ENCODE measurements around the gene THAP2. TPM values are rescaled to one million over a fixed set of nuclear protein-coding genes. Genes with fewer than 3 reads are reported as not detected.
"Not testable (repeated sequence)": the region's sequence is repeated elsewhere in the genome, so short reads cannot be mapped to it uniquely, and the experiment has no call there.

Gene THAP2
- total RNA-seq, 2 experiments from 2014 or later, result 6.9 to 8.1 TPM

GRCh38 chr12:71693126-71693525 is 29.0 kb downstream of the THAP2 start:
- CTCF ChIA-PET, result no interaction called here
- no peaks in the 10 kb centered on the region for H3K27me3 Mint-ChIP-seq
- ATAC-seq, result no peak
- H3K27ac Mint-ChIP-seq, result no peak overlapping the region
- H3K9me3 Mint-ChIP-seq (ENCODE audit: low read depth), result no peaks in the 10 kb centered on the region
- peaks cover 15% of the 10 kb centered on the region for H3K36me3 Mint-ChIP-seq
- H3K4me1 Mint-ChIP-seq, result peaks cover 15% of the 10 kb centered on the region
- H3K4me3 Mint-ChIP-seq, result no peak overlapping the region
- no peak for DNase-seq

- DNase-seq; H3K27me3 Mint-ChIP-seq; H3K4me3 Mint-ChIP-seq; H3K9me3 Mint-ChIP-seq (ENCODE audit: low read depth); CTCF ChIA-PET; H3K4me1 Mint-ChIP-seq; ATAC-seq; H3K27ac Mint-ChIP-seq: not testable (repeated sequence)
- H3K36me3 Mint-ChIP-seq, result peaks cover 19% of the 10 kb centered on the region
Measured at GRCh38 chr12:71693651-71694050, 29.6 kb downstream of the THAP2 start.

GRCh38 chr12:71694099-71694820 is 30.2 kb downstream of the THAP2 start:
- Mint-ChIP-seq H3K4me3 (no peak overlapping the region), H3K36me3 (peaks cover 25% of the 10 kb centered on the region), H3K4me1 (peaks cover 7% of the 10 kb centered on the region), H3K27me3 (no peaks in the 10 kb centered on the region), H3K27ac (no peak overlapping the region), H3K9me3 (ENCODE audit: low read depth) (no peaks in the 10 kb centered on the region)
- ATAC-seq (no peak), DNase-seq (no peak)
- CTCF ChIA-PET, result interaction anchor here (1.1 kb wide), 1 partner anchor 53 kb away, joined by 3 read pairs; no protein-coding TSS in a partner anchor

GRCh38 chr12:71695782-71696181 is 31.7 kb downstream of the THAP2 start:
- CTCF ChIA-PET, result interaction anchor here (1.1 to 1.8 kb wide), 2 partner anchors 9 to 51 kb away, joined by 3 to 7 read pairs; partner anchors contain the start of gene TMEM19
- H3K36me3 Mint-ChIP-seq, result peaks cover 35% of the 10 kb centered on the region
- H3K9me3 Mint-ChIP-seq (ENCODE audit: low read depth), result no peaks in the 10 kb centered on the region
- ATAC-seq (no peak), DNase-seq (no peak)
- H3K4me1 Mint-ChIP-seq, result peaks cover 2% of the 10 kb centered on the region
- no peak overlapping the region for H3K4me3 Mint-ChIP-seq
- no peaks in the 10 kb centered on the region for H3K27me3 Mint-ChIP-seq
- H3K27ac Mint-ChIP-seq, result no peak overlapping the region

GRCh38 chr12:71702181-71702580 is 38.1 kb downstream of the THAP2 start:
- H3K9me3 Mint-ChIP-seq (ENCODE audit: low read depth); ATAC-seq; H3K4me3 Mint-ChIP-seq; CTCF ChIA-PET; DNase-seq; H3K27me3 Mint-ChIP-seq; H3K4me1 Mint-ChIP-seq; H3K27ac Mint-ChIP-seq: not testable (repeated sequence)
- H3K36me3 Mint-ChIP-seq, result peaks cover 34% of the 10 kb centered on the region

GRCh38 chr12:71702590-71702989 is 38.5 kb downstream of the THAP2 start:
- no peak overlapping the region for H3K27ac Mint-ChIP-seq
- H3K27me3 Mint-ChIP-seq, result no peaks in the 10 kb centered on the region
- DNase-seq (no peak), ATAC-seq (no peak)
- H3K36me3 Mint-ChIP-seq, result peaks cover 36% of the 10 kb centered on the region
- CTCF ChIA-PET, result interaction anchor here (1.9 to 2.1 kb wide), 2 partner anchors 16 to 66 kb away, joined by 8 to 11 read pairs; partner anchors contain the start of gene TMEM19
- no peaks in the 10 kb centered on the region for H3K4me1 Mint-ChIP-seq
- no peaks in the 10 kb centered on the region for H3K9me3 Mint-ChIP-seq (ENCODE audit: low read depth)
- H3K4me3 Mint-ChIP-seq, result no peak overlapping the region

- CTCF ChIA-PET, result interaction anchor here (1.9 to 2.1 kb wide), 2 partner anchors 16 to 67 kb away, joined by 8 to 11 read pairs; partner anchors contain the start of gene TMEM19
- Mint-ChIP-seq H3K27ac (no peak overlapping the region), H3K4me1 (peaks cover 4% of the 10 kb centered on the region), H3K27me3 (no peaks in the 10 kb centered on the region), H3K36me3 (peaks cover 35% of the 10 kb centered on the region), H3K4me3 (no peak overlapping the region), H3K9me3 (ENCODE audit: low read depth) (no peaks in the 10 kb centered on the region)
- no peak for DNase-seq
- ATAC-seq, result no peak
Measured at GRCh38 chr12:71703206-71703605, 39.1 kb downstream of the THAP2 start.

- CTCF ChIA-PET, result no interaction called here
- DNase-seq (no peak), ATAC-seq (no peak)
- Mint-ChIP-seq H3K9me3 (ENCODE audit: low read depth) (no peaks in the 10 kb centered on the region), H3K4me1 (peaks cover 5% of the 10 kb centered on the region), H3K27ac (no peak overlapping the region), H3K4me3 (no peak overlapping the region), H3K36me3 (peaks cover 25% of the 10 kb centered on the region), H3K27me3 (no peaks in the 10 kb centered on the region)
Measured at GRCh38 chr12:71704920-71705319, 40.8 kb downstream of the THAP2 start.

GRCh38 chr12:71708658-71709057 is 44.6 kb downstream of the THAP2 start:
- Mint-ChIP-seq H3K4me3 (no peak overlapping the region), H3K4me1 (peaks cover 5% of the 10 kb centered on the region), H3K36me3 (peaks cover 17% of the 10 kb centered on the region), H3K27ac (no peak overlapping the region), H3K27me3 (peaks cover 12% of the 10 kb centered on the region), H3K9me3 (ENCODE audit: low read depth) (peaks cover 8% of the 10 kb centered on the region)
- CTCF ChIA-PET, result no interaction called here
- no peak for DNase-seq
- no peak for ATAC-seq

- Mint-ChIP-seq H3K4me1 (peaks cover 5% of the 10 kb centered on the region), H3K27ac (no peak overlapping the region), H3K9me3 (ENCODE audit: low read depth) (peaks cover 8% of the 10 kb centered on the region), H3K27me3 (peaks cover 12% of the 10 kb centered on the region), H3K36me3 (peaks cover 15% of the 10 kb centered on the region), H3K4me3 (no peak overlapping the region)
- no peak for DNase-seq
- CTCF ChIA-PET, result no interaction called here
- ATAC-seq, result no peak
Measured at GRCh38 chr12:71710276-71711125, 46.4 kb downstream of the THAP2 start.

GRCh38 chr12:71718611-71719010 is 54.5 kb downstream of the THAP2 start:
- H3K4me1 Mint-ChIP-seq, result no peaks in the 10 kb centered on the region

GRCh38 chr12:71719647-71720370 is 55.7 kb downstream of the THAP2 start:
- Mint-ChIP-seq H3K4me3 (no peak overlapping the region), H3K9me3 (ENCODE audit: low read depth) (no peaks in the 10 kb centered on the region), H3K36me3 (no peaks in the 10 kb centered on the region), H3K27me3 (peaks cover 3% of the 10 kb centered on the region), H3K4me1 (no peaks in the 10 kb centered on the region), H3K27ac (no peak overlapping the region)
- ATAC-seq, result no peak
- CTCF ChIA-PET, result interaction anchor here (0.7 kb wide), 1 partner anchor 34 kb away, joined by 3 read pairs; the partner anchor contains the start of gene TMEM19
- DNase-seq, result no peak

More at GRCh38 chr12:71718611-71719010, 54.5 kb downstream of the THAP2 start:
- H3K36me3 Mint-ChIP-seq, result no peaks in the 10 kb centered on the region
- DNase-seq, result no peak
- ATAC-seq, result no peak
- peaks cover 3% of the 10 kb centered on the region for H3K27me3 Mint-ChIP-seq
- no peaks in the 10 kb centered on the region for H3K9me3 Mint-ChIP-seq (ENCODE audit: low read depth)
- no peak overlapping the region for H3K27ac Mint-ChIP-seq
- CTCF ChIA-PET, result interaction anchor here (1.2 kb wide), 1 partner anchor 82 kb away, joined by 3 read pairs; no protein-coding TSS in a partner anchor
- no peak overlapping the region for H3K4me3 Mint-ChIP-seq
